CD4-positive, alpha-beta T cell treated with Interleukin-10 for 1 hour (primary cell): ENCODE results near the gene KLHDC7B.
"Not testable (repeated sequence)": the region's sequence is repeated elsewhere in the genome, so short reads cannot be mapped to it uniquely, and the experiment has no call there.

Experiments
- DNase-seq: peaks from one replicate; pipeline ENCODE4 v3.0.0-alpha.2; 2020

The KLHDC7B gene

DNA sequence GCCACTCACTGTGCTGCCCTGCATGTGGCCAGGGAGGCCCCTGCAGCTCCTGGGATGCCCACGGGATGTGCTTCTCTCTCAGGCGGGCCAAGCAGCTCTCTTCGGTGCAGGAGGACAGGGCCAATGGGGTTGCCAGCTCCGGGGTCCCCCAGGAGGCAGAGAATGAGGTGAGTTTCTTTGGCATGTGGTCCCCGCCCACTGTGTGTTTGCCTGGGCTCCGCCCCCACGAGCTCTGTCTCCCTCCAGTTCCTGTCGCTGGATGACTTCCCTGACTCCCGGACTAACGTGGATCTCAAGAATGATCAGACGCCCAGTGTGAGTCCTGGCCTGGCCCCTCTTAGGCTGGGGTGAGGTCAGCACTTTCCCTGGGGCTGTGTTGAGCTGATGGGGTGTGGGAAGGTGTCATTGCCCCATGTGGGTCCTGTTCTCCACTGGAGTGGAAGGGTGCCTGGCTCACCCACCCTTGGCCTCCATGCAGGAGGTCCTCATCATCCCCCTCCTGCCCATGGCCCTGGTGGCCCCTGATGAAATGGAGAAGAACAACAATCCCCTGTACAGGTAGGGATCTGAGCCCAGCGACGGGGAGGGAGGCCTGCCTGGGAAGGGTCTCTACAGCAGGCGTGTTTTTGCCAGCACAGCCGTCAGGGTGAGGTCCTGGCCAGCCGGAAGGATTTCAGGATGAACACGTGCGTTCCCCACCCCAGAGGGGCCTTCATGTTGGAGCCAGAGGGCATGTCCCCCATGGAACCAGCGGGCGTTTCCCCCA, 28.0 kb upstream of the KLHDC7B start:
- DNase-seq = no peak

DNA sequence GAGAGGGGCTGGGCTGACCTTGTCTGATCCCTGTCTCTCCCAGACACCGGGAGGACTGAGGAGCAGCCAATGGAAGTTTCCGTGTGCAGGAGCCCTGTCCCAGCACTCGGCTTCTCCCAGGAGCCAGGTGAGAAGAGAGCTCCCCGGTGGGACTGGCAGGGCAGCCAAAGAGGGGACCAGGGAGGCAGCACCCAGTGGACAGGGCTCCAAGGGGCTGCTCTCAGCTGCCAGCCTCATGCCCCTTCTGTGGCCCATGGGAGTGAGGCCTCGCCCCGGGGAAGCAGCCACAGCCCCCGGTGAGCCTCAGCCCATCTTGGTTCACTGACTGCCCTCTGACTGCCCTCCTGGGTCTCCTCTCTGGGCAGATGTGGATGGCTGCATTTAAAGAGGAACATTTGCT, 27.1 kb upstream of the KLHDC7B start:
- DNase-seq = no peak

DNA sequence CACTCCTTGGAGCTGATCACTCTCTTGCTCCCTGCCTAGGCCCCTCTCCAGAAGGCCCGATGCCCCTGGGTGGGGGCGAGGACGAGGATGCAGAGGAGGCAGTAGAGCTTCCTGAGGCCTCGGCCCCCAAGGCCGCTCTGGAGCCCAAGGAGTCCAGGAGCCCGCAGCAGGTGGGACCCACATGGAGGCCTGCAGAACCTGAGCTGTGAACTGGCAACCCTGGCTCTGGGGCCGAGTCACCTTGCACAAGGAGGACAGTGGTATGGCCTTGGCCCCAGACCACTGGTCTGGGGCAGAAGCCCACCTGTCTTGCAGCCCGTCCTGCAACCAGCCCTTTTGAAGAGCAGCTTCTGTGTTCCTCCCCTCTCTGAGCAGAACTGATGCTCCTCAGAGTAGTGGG, 26.5 kb upstream of the KLHDC7B start:
- no peak for DNase-seq

- DNase-seq = not testable (repeated sequence)
These were observed 25.5 kb upstream of the KLHDC7B start for GRCh38 chr22:50520184-50520583.

DNA sequence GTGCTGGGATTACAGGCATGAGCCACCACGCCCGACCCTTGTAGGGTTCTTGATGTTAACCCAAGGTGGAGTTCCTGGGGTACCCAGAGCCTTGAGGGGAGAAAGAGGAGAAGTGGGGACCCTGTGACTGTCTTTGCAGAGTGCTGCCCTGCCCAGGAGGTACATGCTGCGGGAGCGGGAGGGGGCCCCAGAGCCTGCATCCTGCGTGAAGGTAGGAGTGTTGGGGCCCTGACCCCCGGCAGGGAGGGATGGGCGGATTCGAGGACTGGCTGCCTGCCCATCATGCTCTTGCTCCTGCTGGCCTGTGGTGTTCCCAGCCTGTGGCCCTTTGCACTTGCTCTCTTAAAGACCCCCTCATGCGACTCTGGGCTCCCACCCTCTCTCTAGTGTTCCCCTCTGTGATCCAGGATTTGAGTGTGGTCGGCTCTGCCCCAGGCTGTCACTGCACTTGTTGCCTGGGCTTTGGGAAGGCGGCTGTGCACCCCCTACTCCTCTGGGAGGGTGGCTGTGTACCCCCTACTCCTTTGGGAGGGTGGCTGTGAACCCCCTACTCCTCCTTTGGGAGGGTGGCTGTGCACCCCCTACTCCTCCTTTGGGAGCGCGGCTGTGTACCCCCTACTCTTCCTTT, 24.8 kb upstream of the KLHDC7B start:
- no peak for DNase-seq

- no peak for DNase-seq
These were observed 24.0 kb upstream of the KLHDC7B start for GRCh38 chr22:50521710-50522109.

GRCh38 chr22:50522208-50522805, 23.4 kb upstream of the KLHDC7B start:
- no peak for DNase-seq

- no peak for DNase-seq
These were observed 22.8 kb upstream of the KLHDC7B start for GRCh38 chr22:50522806-50523438.

DNA sequence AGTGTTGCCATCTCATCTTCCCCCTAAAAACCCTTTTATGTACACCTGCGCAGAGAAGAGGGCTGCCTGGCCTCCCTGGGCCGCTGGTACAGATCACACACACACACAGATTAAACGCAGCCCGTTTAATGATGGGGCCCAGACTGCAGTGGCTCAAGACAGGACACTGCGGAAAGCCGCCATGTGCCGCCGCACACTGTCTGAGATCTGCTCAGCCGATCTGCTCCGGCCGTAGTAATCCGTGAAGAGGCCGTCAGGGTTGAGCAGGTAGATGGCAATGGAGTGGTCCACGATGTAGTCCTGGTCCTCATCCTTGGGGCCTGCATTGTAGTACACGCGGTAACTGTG, 22.3 kb upstream of the KLHDC7B start:
- DNase-seq = no peak

- DNase-seq = no peak
These were observed 21.7 kb upstream of the KLHDC7B start for GRCh38 chr22:50523806-50524675.

- no peak for DNase-seq
These were observed 21.0 kb upstream of the KLHDC7B start for GRCh38 chr22:50524676-50525103.

DNA sequence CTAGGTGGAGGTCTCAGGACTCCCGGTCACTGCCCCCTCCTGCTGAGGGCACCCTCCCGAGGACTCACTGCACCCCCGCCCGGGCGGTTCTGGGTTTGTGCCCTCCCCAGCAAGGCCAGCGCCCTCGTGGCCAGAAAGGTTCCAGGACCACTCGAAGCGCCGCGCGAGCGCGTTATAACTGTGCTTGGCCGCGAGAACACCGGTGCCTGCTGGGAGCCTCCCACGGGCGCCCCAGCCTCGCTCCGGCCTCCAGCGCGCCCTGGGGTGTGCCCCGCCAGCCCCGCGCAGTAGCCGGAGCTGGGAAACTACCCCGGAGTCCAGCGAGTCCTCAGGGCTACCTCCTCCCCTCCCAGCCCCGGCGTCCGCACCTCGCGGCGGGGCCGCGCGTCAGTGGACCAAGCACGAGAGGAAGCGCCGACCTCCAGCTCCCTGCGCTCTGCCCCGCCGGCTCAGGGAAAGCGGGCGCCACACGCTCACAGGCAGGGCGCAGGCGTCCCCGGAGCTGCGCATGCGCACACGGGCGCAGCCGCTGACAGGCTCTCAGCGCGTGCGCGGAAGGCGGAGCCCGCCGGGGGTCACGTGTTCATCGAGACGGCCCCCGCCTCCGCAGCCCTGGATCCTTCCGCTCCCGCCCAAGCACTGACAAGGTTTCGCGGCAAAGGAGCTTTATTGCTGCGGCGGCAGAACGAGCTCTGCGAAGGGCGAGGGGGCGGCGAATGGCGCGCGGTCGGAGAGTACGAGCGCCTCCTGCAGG, 20.4 kb upstream of the KLHDC7B start, which contains the start of gene SCO2:
SCO2 (minus strand) TSS at position 495 of the 754 bp plus-strand sequence. CDS start 1,187 bp downstream, outside the sequence.
- DNase-seq = peak; percentile 98

DNA sequence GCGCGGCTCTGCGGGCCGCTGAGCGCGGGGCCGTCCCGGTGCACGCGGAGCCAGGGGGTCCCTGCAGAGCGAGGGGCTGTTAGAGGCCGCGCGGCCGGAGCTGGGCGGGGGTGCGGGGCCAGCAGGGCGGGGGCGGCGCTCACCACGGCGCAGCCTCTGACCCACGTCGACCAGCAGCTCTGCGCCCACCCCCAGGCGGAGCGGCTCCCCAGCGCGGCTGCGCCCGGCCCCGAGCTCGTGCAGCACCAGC, 19.9 kb upstream of the KLHDC7B start:
- DNase-seq = no peak

DNA sequence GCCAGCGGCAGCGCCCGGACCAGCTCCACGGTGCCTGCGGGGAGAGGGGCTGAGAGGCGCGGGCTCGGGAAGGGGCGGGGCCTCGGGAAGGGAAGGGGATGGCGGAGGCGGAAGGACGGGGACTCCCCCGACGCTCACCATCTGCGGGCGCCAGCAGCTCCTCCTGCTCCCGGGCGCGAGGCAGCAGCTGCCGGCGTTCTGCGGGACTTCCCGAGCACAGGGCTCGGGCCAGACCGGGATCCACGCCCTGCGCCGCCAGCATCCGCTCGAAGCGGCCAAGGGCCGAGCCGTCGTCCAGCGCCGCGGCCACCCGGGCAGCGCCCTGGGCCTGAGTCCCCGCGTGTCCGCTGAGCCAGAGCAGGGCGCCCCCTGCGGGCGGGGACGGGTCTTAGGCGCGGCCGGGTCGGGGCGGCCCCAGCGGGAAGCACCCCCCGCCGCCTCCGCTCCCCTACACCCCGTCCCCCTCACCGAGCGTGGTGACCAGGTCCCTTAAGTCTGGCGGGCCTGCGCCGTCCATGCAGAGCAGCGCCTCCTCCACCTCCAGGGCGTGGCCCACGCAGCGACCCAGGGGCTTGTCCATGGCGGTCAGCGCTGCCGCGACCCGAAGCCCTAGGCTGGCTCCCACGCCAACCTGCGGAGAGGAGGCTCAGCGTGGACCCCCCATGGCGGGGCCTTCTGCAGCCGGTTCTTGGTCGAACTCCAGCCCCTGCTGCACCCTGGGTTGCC, 19.4 kb upstream of the KLHDC7B start:
- DNase-seq = peak; percentile 89

DNA sequence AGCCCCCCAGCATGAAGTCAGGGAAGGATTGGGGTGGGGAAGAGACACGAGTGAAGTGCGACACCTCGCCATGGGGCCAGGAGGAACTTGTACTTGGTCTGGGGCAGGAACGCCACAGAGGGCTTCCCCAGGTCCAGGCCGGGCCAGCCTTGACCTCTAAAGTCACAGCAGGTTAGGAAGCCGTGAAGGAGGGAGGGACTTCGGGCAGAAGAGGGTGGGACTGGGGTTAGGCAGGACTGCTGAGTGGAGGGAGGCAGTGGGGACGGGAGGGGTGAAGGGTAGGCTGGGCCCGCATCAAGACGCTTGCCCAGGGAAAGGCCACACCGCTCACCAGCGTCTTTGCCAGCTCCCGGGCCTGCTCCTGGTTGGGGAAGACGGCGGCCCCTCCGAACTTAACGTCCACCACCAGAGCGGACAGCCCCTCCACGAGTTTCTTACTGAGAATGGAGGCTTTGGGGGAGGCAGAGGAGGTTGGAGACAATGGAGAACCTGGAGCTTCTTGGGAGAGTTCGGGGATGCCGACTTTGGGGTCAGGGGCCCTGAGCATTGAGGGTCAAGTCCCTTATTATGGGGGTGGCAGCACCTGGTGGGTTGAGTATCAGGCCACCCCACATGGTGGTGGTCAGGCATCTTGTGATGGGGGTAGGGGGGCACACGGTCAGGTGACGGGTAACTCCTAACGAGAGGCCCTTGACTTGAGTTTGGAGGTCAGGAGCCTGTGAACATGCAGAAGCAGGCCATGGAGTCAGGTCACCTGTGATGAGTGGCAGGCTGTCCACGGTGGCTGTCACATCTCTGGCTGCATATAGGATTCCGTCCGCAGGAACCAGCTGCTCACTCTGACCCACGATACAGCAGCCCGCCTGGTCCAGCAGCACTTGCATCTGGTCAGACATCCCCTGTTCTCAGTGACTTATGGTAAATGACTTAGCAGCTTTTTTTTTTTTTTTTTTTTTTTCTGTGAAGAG, 18.6 kb upstream of the KLHDC7B start:
- DNase-seq = peak; percentile 62

GRCh38 chr22:50527921-50528681, 17.6 kb upstream of the KLHDC7B start:
- no peak for DNase-seq

- no peak for DNase-seq
These were observed 16.9 kb upstream of the KLHDC7B start for GRCh38 chr22:50528682-50529415.

DNA sequence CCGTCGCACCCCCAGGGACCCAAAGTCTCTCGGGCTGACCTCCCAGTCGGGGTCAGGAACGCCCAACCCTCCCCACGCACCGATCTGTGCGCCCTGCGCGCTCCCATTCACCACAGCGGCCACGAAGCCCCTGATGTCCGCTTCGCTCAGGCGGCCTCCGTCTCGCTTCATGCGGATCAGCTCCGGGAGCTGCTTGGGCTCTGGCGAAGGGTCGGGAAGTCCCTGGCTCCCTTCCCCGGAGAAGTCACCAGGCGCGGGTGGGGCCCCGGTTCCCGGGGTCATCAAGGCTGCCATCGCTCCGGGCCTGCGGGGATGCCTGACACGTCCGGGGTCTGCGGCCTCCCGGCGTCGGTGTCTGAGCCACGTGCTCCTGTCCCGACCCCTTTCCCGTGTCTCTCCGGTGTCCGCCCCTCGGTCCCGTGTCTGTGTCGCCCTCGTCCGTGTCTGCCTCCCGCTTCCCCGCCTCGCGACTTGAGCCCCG, 16.2 kb upstream of the KLHDC7B start:
- no peak for DNase-seq
